ENCODE data around the gene PLXNB3. TPM values are rescaled to one million over a fixed set of nuclear protein-coding genes. Genes with fewer than 3 reads are reported as not detected.
A peak's percentile ranks its signal among the peaks of the same experiment; 100 is the strongest.

PLXNB3 gene
- total RNA-seq, 1 donor from 2014 or later = 73.1 TPM

DNA sequence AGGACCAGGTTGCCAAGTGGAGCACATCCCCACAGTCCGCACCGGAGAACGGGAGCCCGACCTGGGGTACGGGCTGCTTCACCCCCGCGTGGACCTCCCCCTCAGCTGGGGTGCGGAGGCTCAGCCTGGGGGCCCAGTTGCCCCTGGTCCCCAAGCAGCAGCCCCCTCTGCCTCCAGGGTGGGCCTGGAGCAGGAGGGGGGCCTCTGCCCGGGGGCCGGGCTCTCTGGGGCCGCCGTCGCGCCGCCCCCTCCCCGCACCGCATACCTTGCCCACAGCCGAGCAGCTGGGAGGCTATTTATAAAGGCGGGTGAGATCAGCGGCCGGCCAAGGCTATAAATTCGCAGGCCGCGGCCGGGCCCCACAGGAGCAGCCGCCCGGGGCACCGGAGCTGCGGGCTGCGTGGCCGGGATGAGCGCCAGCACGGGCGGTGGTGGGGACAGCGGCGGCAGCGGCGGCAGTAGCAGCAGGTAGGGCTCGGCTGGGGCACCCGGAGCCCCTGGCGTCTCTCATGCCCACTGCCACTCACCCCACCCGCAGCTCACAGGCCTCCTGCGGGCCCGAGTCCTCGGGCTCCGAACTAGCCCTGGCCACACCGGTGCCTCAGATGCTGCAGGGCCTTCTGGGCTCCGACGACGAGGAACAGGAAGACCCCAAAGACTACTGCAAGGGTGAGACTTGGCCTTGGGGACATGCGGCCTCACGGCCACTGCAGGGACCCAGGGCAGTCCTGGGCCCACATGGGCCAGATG lies 16.8 kb downstream of the PLXNB3 start, which contains the start of gene SRPK3:
TSS of gene SRPK3 (plus strand) at position 364 of the 750 bp plus-strand sequence. CDS start at position 410, 46 bp downstream.
- no peak for ATAC-seq
- intact Hi-C loops (cut with DNase I) = loop anchor here (5.0 kb wide), 1 partner anchor 181 kb away; no protein-coding TSS in a partner anchor
- no peak for DNase-seq (ENCODE audit: low spot score)

- DNase-seq (ENCODE audit: low spot score) (no peak), ATAC-seq (peak; percentile 14)
- intact Hi-C loops (cut with DNase I) = loop anchor here (5.0 kb wide), 1 partner anchor 181 kb away; no protein-coding TSS in a partner anchor
These were observed 17.5 kb downstream of the PLXNB3 start for GRCh38 chrX:153781428-153782047.

GRCh38 chrX:153782313-153782712 lies 18.3 kb downstream of the PLXNB3 start:
- DNase-seq (ENCODE audit: low spot score) = no peak
- ATAC-seq = no peak
- intact Hi-C loops (cut with DNase I) = loop anchor here (5.0 kb wide), 1 partner anchor 180 kb away; no protein-coding TSS in a partner anchor

GRCh38 chrX:153782871-153783270 lies 18.8 kb downstream of the PLXNB3 start:
- no peak for ATAC-seq
- no peak for DNase-seq (ENCODE audit: low spot score)
- intact Hi-C loops (cut with DNase I) = loop anchor here (5.0 kb wide), 1 partner anchor 179 kb away; no protein-coding TSS in a partner anchor

GRCh38 chrX:153783378-153784013 lies 19.4 kb downstream of the PLXNB3 start:
- intact Hi-C loops (cut with DNase I) = loop anchor here (5.0 kb wide), 1 partner anchor 179 kb away; no protein-coding TSS in a partner anchor
- DNase-seq (ENCODE audit: low spot score) = no peak
- no peak for ATAC-seq

GRCh38 chrX:153784325-153784967 lies 20.4 kb downstream of the PLXNB3 start:
- DNase-seq (ENCODE audit: low spot score) = no peak
- intact Hi-C loops (cut with DNase I) = loop anchor here (5.0 kb wide), 1 partner anchor 178 kb away; no protein-coding TSS in a partner anchor
- no peak for ATAC-seq

DNA sequence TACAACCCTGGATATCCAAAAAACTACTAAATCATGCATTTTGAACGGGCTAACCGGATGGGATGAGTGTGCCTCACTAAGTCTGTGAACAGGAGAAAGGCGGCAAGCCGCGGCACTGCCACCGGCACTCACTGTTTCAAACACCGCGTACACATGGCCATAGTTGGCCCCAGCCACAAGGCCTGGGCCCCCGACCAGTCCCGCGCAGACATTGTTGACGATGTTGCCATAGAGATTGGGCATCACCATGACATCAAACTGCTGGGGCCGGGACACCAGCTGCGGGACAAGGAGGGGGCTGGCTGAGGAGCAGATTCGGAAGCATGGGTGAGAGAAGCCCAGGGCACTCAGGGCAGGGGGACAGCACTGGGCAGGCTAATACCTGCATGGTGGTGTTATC lies 22.6 kb downstream of the PLXNB3 start:
- intact Hi-C loops (cut with DNase I) = no loop called here
- no peak for DNase-seq (ENCODE audit: low spot score)
- no peak for ATAC-seq

DNA sequence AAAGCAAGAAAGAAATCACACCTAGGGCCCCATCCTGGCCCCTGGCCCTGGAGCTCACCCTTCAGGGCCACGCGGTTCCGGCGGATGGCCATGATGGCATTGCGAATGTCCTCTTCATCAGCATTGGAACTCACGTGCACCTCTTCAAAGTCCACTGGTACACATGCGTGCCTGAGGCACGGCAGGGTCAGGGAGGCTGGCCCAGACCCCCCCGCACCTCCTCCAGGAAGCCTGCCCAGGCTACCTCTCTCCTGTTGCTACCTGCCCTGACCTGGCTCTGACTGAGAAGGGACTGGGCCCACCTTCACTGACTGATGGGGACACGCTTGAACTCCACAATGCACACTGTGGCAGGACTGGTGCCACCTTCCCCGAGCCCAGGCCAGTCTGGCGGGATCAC lies 25.6 kb downstream of the PLXNB3 start:
- ATAC-seq (no peak), DNase-seq (ENCODE audit: low spot score) (no peak)
- intact Hi-C loops (cut with DNase I) = no loop called here

DNA sequence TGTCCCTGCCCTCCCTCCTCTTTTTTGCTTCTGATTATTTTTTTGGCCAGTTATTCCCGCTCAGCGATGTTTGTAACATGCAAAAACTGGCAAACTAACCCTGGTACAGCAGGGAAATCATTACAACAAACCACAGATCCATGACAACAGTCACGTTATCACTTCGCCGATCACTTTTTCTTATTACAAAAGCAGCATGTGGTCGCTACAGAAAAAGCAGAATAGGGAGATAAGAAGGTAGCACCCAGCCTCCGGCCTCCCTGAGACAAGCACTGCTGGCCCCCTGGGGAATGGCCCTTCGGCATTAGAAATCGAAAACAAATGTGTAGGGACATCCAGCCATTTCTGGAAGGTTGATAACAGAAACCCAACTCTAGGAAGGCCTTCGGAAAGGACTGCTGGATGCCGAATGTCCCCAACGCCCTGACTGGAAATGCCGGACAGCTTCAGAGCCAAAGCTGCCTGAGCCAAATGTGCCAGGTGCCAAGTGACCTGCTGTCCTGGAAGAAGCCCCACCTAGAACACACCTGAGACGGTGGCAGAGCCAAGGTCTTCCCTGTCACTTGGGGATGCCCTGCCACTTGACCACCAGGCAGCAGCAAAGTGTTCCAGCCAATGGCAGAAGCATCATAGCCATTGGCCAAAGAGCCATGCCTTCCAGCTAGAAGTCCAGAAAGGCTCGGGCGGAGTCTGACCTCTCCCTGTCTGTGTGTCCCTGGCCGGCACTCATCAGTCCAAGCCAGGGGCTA lies 27.2 kb downstream of the PLXNB3 start:
- intact Hi-C loops (cut with DNase I) = no loop called here
- no peak for DNase-seq (ENCODE audit: low spot score)
- no peak for ATAC-seq

DNA sequence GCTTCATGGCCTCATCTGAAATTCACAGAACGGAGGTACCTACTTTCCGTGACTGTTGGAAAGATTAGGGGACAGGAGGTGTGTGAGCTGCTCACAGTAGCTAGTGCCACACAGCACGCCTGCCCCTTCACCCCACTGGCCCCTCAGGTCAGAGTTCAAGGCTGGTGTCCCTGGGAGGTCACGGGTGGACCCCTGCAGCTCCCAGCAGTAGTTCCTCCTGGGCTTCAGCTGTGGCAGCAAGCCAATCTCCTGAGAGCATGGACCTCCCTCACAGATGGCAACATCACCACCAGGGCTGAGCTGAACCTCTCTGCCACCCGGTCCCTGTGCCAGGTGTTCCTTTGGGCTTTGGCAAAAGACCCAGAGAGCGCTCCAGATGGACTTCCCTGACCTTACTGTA lies 28.3 kb downstream of the PLXNB3 start:
- ATAC-seq (no peak), DNase-seq (ENCODE audit: low spot score) (no peak)
- intact Hi-C loops (cut with DNase I) = no loop called here

GRCh38 chrX:153793291-153793690 lies 29.2 kb downstream of the PLXNB3 start:
- intact Hi-C loops (cut with DNase I) = no loop called here
- DNase-seq (ENCODE audit: low spot score) = no peak
- no peak for ATAC-seq

DNA sequence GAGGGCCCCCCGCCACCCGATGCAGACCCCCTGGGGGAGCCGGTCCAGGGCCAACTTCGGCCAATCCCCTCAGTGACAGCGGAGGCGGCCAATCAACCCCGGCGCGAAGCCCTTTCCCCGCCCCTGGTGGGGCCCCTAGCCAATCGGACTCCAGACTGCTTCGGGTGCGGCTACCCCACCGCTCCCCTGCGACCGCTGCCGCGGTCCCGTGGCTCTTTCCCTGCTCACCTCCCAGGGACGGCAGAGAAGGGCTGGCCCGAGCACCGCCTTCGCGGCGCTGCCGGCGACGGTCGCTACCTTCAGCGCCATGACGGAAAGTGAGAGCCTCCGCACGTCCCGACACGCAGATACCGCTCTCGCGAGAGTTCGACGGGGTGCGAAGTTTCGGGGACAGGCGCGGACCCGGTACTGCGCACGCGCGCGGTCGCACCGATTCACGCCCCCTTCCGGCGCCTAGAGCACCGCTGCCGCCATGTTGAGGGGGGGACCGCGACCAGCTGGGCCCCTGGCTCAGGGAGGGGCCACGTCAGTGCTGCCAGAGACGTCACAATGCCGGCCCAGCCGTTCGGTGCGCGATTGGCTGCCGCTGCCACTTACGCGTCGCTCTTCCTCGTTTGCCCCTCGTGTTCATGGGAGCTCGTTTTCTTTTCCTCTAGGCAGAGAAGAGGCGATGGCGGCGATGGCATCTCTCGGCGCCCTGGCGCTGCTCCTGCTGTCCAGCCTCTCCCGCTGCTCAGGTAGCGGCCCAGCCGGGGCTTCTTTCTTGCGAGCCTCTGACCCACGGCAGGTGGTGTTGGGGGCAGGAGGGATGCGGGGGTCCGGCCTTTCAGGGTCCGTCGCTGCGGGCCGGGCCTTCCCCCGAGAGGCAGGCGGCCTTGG lies 30.2 kb downstream of the PLXNB3 start, which contains the start of the genes IDH3G and SSR4:
TSS of gene IDH3G (minus strand) at position 358 of the 879 bp plus-strand sequence. CDS start at position 309, 49 bp downstream.
TSS of gene SSR4 (plus strand) at position 651 of the 879 bp plus-strand sequence. CDS start at position 671, 20 bp downstream.
- ATAC-seq (peak; percentile 97), DNase-seq (ENCODE audit: low spot score) (peak; percentile 97)
- intact Hi-C loops (cut with DNase I) = no loop called here

DNA sequence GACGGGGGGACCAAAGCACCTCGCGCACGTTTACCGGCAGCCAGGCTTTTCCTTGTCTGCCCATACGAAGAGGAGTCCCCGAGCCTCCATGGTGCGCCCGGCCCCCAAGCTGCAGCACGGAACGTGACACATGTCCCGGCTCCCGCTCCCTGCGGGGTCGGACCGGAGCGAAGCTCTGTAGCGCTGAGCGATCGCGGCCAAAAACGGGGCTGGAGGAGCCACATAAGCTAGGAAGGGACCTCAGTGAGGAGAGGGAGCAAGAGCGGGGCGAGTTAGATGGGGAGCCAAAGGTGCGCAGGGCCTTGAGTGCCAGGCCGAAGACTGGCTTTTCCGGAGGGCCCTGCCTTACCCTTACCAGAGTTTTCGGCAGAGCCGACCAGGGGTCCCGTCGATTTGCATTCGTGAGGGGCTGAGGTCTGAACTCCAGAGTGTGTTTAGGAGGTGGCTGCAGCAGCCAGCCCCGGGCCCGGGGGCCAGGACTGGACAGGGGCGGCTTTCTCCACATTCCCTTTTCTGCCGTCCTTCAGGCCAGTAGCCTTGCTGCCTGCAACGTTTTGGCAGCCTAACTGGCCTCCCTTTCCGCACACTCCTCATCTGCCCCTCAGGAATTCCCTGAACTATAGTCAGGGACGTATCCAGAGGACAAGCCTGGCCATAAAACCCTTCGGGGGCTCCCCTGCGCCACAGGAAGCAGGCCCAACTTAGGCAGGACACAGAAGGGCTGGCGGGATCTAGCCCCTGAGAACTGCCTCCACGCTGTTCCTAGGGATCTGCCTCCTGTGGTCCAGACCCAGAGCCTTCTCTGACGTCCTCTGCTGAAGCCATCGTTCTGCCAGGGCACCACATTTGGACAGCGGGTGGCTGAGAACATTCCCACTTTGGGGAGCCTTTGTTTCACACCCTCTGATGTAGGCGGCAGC lies 31.1 kb downstream of the PLXNB3 start:
- intact Hi-C loops (cut with DNase I) = no loop called here
- no peak for DNase-seq (ENCODE audit: low spot score)
- no peak for ATAC-seq

- intact Hi-C loops (cut with DNase I) = no loop called here
- no peak for ATAC-seq
- no peak for DNase-seq (ENCODE audit: low spot score)
These were observed 33.5 kb downstream of the PLXNB3 start for GRCh38 chrX:153797415-153798015.

DNA sequence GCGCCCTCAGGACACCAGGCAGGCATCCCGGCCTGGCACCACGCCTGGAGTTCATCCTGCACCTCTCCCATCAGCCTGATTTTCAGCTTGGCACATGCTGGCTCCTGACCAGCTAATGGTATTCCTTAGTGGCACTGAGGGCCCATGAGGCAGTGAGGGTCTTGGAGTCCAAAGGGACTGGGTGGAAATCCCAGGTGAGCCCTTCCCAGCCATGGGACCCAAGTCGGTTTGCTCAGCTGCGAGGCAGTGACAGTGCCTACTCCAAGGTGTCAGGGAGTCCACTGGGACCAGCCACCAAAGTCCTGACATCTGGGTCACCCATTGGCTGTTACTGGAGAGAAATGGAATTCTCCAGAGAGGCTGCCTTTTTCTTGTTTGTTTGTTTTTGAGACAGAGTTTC lies 35.3 kb downstream of the PLXNB3 start:
- intact Hi-C loops (cut with DNase I) = no loop called here
- no peak for DNase-seq (ENCODE audit: low spot score)
- ATAC-seq = no peak

DNA sequence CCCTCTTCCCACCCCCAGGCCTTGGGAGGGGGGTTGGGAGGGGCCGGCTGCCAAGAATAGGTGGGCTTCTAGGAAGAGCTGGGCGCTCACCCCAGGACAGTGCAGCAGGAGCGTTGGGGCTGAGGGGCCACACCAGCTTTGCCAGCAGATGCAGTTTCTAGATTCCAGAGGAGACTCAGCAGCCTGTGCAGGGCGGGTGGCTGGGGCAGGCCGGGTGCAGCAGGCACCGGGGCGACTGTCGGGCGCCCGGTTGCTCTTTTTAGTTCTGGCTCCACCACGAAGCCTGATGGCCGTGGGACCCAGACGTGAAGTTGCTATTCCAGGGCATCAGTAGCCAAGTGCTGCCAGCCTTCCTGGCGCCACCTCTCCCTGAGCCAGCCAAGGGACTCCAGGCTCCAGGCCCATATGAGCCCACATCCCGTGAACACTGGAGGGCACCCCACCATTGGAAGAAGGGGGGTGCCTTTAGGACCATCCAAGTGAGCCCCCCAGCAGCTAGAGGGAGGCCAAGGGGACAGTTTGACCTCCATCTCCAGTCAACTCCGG lies 36.2 kb downstream of the PLXNB3 start:
- intact Hi-C loops (cut with DNase I) = no loop called here
- no peak for DNase-seq (ENCODE audit: low spot score)
- no peak for ATAC-seq
